ENCODE data around the gene RIN2.
"Not testable (repeated sequence)": the region's sequence is repeated elsewhere in the genome, so short reads cannot be mapped to it uniquely, and the experiment has no call there.

The RIN2 gene

DNA sequence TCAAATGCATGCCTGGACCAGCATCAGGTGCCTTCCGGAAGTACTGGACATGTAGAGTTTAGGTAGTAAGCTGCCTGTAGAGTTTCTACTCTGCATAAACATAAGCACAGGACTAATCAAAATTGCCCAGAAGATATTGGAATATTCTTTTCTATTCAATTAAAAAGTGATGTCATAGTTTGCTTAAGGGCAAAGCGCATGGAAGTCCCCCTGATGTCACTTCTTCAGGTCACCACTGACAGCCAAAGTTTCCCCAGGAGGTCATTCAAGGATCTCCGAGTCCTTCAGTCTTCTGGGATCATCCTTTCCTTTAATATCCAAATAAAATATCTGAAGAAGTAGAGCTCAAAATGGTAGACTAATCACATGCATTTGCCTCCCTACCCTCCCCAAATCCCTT, 17.5 kb upstream of the RIN2 start:
- DNase-seq: no peak

DNA sequence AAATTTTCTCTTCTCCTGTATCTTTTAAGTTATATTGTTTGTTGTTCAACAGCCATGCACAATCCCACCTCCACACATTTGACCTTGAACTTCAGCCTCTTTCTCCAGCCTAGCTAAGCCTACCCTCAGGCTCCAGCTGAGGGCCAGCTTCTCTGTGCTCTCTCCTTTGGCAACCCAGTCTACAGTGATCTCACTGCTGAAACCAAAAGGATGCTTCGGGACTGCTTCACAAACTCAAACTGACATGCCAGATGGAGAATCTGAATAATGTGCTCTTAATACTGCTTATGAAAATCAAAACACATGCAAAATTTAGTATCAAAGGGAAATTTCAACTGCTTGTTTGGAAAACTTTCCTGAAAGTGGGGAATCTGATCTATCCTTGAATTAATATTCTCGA, 16.1 kb upstream of the RIN2 start:
- DNase-seq: no peak

DNA sequence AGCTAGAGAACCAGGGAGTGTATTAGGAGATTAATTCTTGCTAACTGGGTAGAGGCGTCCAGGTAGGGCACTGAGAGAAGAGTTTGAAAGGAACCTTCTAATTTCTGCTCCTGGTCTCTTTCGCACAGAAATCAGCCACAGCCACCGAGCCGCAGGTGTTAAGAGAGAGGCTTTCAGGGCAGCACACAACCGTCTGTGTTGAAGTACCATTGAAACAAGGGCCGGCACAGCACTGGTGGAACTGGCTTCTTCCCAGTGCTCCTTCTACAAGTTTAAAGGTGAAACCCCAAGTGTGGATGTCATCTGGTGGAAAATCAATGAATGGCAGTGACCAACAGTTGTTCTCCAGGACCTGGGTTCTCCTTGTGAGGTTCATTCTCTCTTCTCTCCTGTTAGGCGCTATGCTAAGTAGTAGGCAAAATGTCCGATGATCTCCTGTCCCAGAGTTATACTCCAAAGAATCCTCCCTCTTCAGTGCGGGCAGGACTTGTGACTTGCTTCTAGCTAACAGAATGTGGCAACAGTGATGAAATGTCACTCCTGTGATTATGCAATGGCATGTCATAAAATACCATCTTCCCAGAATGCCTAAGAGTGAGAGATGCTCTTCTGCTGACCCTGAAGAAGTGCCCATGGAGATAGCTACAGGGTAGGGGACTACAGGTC, 15.0 kb upstream of the RIN2 start:
- DNase-seq: no peak

DNA sequence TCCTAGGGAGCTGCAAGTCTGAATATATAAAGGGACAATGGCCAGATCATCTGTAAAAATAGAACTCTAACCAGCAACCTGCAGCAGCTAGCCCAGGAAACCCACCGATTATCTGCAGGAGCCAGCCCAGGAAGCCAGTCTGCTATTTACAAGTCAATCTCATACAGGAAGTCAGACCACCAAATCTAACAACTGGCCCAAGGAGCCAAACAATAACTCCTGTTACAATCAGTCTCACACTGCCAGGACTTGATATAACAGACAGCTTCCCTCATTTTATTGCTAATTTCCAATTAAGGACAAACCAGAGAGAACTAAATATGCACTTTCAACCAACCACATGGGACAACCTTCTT, 14.4 kb upstream of the RIN2 start:
- no peak for DNase-seq

DNA sequence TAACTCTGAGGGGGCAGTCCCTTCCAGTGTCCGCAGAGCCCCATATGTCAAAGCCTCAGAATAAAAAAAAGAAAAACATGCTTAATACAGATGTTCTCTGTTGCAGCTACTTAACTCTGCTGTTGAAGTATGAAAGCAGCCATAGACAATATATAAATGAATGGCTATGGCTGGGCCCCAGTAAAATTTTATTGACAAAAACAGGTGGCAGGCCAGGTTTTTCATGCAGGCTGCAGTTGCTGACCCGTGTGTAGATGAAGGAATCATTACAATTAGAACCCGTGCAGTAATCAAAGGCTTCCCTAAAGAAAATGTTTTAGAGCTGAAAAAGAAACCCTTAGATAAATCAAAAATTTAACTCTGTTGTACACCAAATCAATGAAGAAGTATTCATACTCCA, 13.0 kb upstream of the RIN2 start:
- DNase-seq: no peak

DNA sequence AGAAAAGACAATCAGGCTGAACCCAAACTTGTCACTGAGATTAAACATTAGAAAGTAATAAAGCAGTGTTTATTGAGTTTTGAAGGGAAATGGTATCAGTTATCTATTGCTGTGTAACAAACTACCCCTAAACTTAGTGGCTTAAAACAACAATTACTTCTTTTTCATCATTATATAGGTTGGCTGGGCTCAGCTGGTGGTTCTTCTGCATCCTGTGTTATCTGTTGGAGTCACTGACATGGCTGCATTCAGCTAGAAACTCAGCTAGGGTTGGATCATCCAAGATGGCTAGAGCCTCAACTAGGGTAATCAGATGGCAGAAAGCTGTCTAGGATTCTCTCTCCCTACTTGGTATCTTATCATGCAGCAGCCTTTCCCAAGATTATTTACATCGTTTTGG, 12.5 kb upstream of the RIN2 start:
- DNase-seq: no peak

DNA sequence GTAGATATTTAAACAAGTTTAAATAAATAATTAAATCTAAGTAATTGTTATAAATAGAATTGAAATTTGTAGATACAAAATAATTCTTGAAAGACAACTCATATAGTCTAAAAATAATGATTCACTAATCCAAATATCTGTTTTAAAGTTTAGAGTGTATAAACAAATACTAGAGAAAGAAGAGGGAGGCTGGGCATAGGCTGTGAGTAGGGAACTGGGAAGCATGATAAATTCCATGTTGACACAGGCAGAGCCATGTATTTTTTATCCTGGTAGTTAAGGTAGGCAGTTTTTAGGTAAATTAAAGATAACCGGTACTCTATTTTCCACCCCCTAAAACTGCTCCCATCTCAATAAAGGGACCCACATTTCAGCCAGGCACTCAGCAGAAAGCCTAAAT, 11.7 kb upstream of the RIN2 start:
- DNase-seq: no peak

DNA sequence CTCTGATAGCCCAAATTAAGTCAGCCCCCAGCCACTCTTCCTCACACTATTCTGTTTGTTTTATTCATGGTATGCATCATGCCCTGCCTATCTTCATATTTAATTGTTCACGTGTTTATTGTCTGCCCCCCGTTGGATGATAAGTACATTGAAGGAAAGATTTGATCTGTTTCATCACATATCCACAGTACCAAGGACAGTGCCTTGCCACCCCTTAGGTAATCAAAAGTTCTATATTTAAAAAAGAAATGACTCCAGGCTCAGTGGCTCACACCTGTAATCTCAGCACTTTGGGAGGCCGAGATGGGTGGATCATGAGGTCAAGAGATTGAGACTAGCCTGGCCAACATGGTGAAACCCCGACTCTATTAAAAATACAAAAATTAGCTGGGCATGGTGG, 10.2 kb upstream of the RIN2 start:
- no peak for DNase-seq

DNA sequence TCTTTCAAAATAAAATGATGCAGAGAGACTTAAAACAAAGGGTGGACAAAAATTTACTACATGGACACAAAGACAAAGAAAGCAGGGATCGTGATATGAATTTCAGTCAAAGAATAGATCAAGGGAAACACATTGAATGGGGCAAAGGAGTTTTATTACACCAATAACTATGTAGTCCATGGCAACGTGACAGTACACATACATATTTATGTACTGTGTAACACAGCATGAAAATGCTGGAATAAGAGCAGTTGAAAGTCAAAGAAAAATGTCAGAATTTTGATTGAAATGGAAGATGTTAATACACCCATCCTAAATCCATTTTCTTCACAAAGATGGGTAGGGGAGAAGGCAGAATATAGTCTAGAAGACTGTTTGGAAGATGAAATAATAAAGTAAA, 9.4 kb upstream of the RIN2 start:
- no peak for DNase-seq

DNA sequence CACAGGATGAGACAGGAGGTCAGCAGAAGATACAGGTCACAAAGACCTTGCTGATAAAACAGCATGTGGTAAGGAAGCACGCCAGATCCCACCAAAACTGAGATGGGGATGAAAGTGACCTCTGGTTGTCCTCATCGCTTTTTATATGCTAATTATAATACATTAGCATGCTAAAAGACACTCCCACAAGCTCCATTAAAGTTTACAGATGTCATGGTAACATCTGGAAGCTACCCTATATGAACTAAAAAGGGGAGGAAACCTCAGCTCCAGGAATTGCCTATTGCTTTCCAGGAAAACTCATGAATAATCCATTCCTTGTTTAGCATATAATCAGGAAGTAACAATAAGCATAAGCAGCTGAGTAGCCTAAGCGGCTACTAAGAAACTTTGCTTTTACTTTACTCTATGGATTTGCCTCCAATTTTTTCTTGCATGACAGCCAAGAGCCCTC, 8.4 kb upstream of the RIN2 start:
- DNase-seq: no peak

DNA sequence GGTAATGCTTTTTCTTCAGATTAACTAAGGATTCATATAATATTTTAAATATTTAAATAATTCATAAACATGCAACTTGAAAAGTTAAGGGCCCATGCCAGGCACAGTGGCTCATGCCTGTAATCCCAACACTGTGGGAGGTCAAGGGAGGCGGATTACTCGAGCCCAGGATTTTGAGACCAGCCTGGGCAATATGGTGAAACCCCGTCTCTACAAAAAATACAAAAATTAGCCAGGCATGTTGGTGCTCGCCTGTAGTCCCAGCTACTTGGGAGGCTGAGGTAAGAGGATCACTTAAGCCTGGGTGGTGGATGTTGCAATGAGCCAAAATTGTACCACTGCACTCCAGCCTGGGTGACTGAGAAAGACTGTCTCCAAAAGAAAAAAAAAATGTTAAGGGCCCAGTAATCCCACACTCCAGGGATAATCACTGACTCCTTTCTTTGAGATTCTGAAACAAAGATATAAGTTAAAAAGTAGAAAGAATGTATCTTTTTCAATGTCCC, 7.9 kb upstream of the RIN2 start:
- no peak for DNase-seq

DNA sequence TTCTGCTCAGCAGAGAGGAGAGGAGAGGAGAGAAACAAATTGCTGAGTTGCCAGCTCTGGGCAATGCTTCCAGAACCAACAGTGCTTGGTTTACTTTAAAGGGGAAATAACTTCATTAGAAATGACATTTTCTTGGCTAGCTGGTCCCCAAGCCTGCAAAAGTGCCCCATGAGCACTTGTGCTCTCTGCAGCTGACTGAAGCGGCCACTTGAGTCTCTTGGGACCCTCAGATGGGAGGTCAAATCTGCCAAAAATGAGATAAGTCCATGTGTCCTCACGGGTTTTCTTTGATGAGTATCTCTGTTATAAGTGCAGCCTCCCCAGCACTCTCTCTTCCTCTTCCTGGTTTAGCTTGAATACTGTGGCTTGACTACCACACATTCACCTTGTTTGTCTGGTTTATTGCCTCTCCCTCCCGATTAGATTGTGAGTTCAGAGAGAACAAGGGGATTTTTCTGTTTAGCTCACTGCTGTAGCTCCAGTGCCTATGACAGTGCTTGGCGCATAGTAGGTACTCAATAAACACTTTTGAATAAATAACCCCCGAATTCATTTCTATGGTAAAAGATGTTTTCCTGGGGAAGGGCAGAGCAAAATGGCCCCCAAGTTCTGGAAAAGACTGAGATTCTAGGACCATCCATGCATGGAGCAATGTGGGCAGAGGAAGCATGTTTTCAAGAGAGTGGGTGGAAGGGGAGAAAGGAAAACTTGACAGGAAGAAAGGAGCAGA, 7.0 kb upstream of the RIN2 start:
- DNase-seq: no peak

DNA sequence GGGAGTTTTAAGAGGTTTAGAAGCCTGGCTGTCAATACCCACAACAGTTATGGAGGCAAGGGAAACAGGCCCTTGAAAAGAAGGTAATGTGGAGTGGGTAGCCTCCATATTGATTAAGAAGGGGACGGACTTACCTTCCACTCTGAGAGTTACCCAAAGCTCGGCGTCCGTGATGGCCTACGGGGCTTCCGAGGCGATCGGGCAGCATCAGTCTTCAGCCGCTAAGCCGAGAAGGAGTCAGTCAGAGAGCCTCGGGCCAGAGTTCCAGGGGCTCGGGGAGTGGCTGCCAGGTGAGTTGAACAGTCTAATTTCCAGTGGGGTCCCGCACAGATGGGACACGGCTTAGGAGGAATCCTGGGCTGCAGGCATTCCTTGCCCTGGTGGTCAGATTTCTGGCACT, 3.9 kb upstream of the RIN2 start:
- DNase-seq: not testable (repeated sequence)

DNA sequence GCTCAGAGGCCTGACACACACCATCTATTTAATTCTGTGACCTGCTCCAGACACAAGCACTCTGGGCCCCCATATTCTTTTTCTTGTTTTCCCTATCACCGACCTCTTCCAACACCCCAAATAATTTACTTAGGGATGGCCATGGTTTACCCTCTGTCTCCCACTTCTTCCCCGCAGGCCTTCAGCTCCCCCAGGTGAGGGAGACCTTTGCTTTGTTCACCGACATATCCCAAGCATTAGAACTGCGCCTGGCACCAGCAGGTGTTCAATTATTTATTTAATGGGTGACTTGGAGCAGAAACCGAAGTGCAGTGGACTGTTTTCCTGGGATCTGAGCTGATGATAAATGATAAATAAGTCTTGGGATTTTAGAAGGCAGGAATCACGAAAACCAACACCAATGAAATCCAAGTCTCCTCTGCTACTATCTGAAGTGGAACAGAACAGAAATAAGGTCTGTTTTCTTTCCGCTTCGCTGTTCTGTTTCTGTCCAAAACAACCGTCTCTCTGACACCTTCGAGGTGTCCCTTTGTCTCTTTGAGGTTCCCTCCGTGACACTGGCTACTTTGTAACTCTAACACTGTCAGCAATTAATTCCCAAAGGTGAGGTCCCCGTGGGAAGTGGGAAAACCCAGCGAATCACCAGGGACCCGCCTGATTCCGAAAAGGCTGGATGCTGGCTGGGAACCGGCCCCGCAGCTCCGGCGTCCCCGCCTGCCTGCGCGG, 1.1 kb upstream of the RIN2 start:
- no peak for DNase-seq

DNA sequence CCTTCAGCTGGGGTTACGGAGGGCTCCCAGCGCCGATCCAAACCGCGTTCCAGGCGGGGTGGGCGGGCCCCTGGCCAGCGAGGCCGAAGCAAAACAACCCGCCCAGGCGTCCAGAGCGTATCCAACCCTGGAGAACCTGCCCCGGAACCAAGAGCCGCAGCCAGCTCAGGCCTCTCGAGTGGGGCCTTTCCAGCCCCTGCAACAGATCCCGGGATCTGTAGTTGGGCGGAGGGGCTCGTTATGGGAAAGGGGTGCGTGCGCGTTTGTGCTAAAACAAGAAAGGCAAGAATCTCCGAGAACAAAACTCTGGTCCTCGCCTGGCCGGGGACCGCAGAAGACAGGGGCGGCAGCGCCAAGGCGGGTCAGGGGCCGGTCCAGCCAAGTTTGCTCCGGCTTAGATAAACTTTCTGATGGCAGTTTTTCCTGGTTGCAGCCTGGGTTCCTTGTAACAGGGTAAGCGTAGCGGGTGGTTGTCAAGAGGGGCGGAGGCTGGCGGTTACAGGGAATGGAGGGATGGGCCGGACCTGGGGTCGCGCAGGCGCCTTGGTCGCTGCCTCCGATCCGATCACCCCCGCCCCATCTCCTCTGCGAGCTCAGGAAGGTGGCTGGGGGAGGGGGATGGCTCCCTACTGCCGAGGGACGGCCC, 448 bp upstream of the RIN2 start:
- DNase-seq: peak; percentile 40

DNA sequence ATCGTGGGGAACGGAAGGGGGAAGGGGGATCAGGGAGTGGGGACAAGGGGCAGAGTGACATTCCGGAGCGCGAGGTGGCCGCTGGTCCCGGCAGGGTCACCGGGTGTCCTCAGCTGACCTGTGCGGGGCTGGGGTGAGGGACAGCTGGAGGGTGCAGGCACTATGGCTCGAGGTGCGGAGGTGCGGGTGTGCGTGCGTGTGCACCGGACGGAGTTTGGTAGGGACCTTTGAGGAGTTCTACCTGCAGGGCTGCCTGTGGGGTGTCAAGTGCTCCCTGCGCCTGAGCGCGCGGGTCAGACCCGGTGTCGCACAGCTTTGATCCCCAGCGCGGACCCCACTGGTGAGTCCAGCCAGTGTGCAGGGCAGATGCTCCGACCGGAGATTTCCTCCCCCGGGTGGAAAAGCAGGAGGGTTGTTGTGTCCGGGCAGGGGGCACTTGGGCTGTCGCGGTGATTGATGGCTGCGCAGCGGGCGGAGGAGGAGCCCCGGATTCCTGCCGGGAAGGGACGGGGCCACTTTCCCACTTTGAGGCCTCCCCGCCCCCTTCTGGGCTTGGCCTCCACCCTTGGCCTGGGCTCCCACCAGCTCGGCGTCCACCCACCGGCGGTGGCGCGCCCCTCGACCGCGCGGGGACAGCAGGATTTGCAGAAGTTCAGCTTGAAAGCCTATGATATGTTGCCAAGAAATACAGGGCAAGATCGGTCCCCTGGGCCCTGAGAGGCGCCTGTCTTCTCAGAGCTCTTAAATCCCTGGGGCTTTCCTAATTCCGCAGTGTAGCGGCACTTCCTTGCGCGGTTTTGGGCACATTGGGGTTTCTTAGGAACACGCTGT, 658 bp downstream of the RIN2 start:
- no peak for DNase-seq

DNA sequence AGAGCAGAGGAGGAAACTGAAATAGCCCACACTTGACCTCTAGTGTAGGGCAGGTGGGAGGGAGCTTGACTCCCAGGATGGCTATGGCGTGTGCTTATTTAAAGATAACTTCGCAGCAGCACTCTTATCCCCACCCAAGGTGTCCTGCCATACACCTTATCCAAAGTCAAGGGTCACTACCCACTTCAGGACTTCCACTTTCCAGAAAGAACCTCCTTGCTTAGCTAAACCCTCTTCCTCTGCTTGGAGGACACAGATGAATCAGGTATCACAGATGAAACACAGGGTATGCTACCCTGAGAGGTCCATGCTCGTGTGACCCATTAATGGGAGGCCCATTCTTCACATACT, 2.3 kb downstream of the RIN2 start:
- DNase-seq: no peak

DNA sequence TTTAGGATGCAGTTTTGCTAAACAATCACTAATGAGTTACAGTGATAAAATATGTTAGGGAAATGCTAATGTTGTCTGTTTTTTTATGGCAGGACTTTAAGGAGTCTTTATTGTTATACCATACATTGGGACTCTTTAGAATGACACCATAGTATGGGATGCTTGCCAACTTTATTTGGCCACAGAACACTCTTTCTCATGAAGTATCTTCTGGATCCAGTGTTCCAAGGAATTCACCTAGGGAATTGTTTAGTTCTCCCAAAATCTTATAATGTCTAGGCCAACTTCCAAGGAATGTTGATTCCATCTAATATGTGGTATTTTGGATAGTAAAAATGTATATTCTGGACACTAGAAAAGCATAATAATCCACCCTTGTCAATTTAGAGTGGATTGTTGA, 3.3 kb downstream of the RIN2 start:
- DNase-seq: no peak

DNA sequence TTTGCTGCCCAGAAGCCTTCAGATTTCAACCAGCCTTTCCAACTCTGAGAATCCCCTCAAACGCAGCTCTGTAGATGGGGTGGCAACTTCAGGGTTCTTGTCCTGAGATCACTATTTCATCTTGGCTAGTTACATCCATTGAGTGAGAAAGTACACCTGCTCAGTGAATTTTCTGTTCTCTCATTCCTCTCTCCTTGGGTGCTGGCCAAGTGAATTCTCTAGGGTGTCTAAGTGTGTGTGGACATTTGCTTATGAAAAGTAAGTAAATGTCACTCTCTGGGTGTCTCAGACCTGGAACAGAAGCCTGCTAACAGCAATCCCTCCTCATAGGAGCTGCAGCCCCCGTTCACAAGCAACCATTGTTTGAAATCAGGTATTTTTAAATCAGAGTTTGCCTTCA, 3.8 kb downstream of the RIN2 start:
- no peak for DNase-seq

DNA sequence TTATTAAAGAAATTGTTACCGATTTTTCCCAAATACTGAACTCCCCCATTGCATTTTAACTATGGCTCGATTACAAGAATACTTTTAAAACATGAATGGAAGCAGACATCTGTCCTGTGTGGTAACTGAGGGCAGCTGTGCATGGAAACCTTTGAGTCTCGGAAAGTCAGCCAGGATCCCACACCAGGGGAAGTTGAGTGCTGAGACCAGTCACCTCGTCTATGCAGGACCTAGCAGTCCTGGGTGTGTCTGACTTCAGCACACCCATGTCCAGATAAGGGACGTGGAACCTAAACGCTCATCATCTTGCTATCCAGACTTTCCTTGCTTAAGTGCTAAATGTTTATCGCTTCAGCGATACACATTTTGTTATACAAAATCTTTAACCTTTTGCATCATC, 6.1 kb downstream of the RIN2 start:
- DNase-seq: no peak

DNA sequence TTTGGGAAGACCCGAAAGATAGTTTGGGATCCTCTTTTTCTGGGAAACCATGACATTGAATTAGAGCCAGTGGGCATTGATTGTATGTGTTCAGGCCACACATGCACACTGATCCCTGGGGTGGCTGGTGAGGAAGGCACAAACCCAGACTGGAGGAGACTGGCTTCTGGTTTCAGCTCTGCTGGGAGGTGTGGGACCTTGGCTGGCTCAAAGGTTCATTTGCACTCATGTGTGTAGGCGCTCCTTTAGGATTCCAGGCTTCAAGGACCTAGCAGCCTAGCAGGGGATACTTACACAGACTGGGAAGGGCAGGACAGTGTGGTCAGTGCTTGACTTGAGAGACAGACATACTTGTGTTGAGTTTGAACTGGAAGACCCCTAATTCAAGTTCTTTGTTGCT, 7.2 kb downstream of the RIN2 start:
- no peak for DNase-seq

DNA sequence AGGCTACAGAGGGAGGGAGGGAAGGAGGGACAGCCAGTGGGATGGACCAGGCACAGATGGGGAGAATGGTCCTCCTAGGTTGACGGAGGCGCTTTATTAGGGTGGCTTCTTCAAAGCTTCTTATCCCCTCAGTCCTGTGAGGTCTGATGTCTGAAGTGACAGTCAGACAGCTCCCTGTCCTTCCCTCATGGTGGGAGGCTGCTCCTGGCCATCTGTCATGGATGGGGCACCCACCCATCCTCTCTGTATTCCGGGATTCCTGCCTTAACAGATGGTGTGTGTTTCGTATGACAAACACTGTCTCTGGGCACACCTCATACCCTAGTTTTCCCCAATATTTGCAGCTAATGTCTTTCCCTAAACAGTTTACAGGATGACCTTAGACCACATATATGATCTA, 7.9 kb downstream of the RIN2 start:
- DNase-seq: no peak

DNA sequence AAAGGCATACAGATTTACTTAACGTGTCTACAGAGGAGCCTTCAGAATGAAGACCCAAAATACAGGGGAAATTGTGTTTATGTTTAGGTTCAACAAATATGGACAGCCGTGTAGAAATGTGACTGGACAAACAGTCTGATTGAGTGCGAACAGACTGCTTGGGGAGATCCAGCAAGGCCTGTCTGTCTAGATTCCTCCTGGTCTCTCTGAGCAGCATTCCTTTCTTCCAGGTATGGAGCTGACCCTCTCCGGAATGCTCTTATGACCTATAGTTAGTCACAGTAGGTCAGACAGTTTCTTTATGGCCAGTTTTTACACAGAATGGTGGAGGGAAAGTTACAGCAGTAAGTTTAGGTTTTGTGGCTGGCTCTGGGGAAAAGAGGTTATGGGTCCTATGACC, 9.0 kb downstream of the RIN2 start:
- no peak for DNase-seq
